ENCODE data around the gene C17orf78.
"Not testable (repeated sequence)": the region's sequence is repeated elsewhere in the genome, so short reads cannot be mapped to it uniquely, and the experiment has no call there.

Gene C17orf78

GRCh38 chr17:37388266-37388665 is 12.5 kb downstream of the C17orf78 start:
- no peak for DNase-seq

DNA sequence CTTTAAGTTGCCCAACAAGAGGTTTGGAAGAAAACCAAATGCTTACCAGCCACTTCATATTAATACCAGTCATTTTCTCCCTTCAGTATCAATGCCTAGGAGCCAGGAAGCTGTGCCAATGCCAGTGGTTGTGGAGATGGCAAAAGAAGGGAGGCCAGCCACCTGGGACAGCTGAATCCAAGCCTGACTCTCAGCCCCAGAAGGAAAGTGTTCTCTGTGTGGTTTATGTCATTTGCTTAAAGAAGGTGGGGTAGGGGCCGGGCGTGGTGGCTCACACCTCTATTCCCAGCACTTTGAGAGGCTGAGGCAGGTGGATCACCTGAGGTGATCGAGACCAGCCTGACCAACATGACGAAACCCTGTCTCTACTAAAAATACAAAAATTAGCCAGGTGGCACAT is 13.4 kb downstream of the C17orf78 start:
- no peak for DNase-seq

DNA sequence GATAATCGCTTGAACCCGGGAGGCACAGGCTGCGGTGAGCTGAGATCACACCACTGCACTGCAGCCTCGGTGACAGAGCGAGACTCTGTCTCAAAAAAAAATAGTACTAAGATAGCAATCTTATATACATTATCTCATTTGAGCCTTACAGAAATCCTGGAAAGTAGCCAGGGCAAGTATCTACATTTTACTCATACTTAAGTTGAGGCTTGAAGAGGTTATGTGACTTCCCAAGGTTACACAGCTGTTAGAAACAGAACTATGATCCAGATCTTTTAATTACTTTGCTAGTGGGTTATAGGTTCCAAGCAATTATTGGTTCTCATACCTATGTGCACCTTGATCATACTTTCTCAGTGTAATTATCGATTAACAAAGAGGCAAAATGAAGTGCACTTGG is 15.4 kb downstream of the C17orf78 start:
- no peak for DNase-seq

GRCh38 chr17:37392024-37392590 is 16.3 kb downstream of the C17orf78 start:
- no peak for DNase-seq

- DNase-seq, result no peak
Measured at GRCh38 chr17:37393352-37393751, 17.6 kb downstream of the C17orf78 start.

GRCh38 chr17:37399265-37399803 is 23.5 kb downstream of the C17orf78 start:
- DNase-seq, result no peak

DNA sequence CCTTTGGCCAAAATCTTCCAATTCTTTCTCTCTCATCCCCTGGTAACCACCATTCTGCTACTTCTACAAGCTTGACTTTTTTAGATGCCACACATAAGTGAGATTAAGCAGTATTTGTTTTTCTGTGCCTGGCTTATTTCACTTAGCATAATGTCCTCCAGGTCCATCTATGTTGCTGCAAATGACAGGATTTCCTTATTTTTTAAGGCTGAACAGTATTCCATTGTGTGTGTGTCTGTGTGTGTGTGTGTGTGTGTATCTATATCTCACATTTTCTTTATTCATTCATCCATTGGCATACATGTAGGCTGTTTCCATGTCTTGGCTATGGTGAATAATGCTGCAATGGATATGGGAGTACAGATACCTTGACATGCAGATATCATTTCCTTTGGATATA is 24.7 kb downstream of the C17orf78 start:
- no peak for DNase-seq

GRCh38 chr17:37405522-37405921 is 29.7 kb downstream of the C17orf78 start:
- DNase-seq, result not testable (repeated sequence)

DNA sequence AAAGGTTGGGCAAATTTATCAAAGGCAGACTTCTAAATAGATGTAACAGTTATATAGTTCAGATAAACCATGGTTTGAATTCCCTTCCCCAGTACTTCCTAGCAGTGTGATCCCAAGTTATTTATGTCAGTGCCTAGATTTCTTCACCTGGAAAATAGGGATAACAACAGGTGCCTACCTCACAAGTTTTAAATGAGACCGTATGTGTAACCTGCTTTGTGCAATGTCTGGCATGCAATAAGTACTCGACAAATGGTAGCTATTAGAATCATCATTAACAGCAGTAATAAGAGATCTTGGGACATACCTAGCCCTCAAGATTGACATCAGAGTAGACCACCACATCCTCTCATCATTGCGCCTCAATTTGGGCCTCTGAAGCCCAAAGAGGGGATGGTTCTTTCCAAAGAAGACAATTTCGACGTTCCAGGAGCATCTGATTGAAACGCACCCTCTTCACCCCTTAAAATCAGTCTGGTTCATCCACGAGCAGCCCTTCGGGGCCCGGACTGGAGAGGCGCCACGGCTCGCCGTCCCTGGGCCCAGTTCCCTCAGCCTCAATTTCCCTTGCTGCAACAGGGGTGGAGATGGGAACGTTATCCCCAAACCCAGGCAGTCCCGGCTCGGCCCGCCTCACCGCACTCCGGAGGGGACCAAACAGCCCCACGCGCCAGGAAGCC is 30.3 kb downstream of the C17orf78 start:
- no peak for DNase-seq

DNA sequence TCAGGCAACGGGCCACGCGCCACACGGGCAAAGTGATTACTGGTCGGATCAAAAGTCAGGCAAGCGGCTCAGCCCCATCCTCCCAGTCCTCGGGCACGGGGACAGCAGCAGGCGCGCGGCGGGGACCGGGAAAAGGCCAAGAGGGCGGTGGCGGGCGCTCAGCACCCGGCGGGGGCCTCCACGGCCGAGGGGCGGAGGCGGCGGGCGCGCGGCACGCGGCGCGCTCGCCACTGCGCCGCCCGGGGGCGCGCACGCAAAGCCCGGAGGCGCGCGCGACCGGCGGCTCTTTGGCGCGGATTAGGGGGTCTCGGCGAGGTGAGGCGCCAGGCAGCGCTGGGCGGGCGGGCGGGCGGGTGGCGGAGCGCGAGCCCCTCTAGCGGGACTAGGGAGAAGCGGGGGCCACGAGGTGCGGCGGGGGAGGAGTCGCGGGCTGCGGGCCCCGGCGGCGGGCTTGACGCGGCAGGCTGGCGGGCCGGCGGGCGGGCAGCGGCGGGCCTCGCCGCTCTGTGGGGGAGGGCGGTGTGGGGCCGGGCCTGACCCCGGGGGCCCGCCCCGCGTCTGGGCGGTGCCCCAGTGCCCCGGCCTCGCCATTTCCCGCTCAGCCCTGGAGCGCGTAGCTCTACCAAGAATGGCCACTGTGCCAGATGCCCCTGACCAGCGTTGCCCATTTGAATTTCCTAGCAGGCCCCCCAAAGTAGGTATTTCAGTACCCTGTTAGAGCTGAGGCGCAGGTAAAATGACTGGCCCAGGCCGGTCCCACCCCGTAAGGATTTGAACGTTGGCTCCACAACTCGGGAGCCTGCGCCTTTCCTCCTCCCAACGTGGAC is 31.1 kb downstream of the C17orf78 start, which contains the start of the genes ACACA and TADA2A:
Gene ACACA, minus strand, starts transcription at position 202 of the 827 bp plus-strand sequence. CDS start 537 bp downstream, outside the sequence.
Gene TADA2A, plus strand, starts transcription at position 252 of the 827 bp plus-strand sequence. CDS start 4,480 bp downstream, outside the sequence.
- DNase-seq, result peak; percentile 83

DNA sequence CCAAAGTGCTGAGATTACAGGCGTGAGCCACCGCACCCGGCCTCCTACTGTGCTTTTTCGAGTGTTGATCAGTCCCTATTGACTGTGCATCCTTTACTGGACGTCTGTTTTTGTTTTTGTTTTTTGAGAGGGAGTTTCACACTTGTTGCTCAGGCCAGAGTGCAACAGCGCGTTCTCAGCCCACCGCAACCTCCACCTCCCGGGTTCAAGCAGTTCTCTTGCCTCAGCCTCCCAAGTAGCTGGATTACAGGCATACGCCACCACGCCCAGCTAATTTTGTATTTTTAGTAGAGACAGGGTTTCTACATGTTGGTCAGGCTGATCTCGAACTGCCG is 32.3 kb downstream of the C17orf78 start:
- not testable (repeated sequence) for DNase-seq

- DNase-seq, result no peak
Measured at GRCh38 chr17:37410357-37410756, 34.6 kb downstream of the C17orf78 start.

GRCh38 chr17:37413875-37414519 is 38.2 kb downstream of the C17orf78 start:
- no peak for DNase-seq

GRCh38 chr17:37417852-37418251 is 42.1 kb downstream of the C17orf78 start:
- DNase-seq, result no peak

DNA sequence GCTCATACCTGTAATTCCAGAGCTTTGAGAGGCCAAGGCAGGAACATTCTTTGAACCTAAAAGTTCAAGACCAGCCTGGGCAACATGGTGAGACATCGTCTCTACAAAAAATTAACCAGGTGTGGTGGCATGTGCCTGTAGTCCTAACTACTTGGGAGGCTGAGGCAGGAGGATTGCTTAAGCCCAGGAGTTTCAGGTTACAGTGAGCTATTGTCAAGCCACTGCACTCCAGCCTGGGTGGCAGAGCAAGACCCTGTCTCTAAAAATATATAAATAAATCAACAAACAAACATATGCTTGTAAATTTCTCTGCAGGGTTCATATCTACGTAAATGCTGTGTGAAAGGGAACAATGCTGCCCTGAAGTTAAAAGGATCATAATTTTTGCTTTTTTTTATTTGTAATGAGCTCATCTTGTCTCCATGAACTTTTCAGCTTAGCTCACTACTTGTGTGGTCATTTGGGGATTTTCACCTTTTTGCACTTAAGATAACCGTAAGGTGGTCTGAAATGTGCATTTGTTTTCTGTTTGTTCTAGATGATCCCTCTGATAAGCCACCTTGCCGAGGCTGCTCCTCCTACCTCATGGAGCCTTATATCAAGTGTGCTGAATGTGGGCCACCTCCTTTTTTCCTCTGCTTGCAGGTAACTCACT is 47.3 kb downstream of the C17orf78 start:
- no peak for DNase-seq

DNA sequence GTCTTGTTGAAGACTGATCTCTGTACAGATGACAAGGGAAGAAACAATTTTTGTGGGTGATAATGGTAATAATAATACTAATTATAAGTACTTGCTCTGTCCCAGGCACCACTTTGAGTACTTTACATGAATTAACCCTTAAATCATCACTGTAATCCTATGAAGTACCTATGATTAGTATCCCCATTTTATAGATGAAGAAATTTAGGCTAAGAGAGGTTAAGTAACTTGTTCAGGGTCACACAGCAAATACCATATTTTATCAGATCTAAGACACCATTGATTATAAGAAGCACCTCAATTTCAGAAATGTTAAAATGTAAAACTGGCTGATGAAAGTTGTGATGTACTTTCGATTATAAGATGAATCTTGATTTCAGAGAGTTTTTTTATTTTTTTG is 49.5 kb downstream of the C17orf78 start:
- no peak for DNase-seq

- no peak for DNase-seq
Measured at GRCh38 chr17:37429039-37429438, 53.3 kb downstream of the C17orf78 start.

DNA sequence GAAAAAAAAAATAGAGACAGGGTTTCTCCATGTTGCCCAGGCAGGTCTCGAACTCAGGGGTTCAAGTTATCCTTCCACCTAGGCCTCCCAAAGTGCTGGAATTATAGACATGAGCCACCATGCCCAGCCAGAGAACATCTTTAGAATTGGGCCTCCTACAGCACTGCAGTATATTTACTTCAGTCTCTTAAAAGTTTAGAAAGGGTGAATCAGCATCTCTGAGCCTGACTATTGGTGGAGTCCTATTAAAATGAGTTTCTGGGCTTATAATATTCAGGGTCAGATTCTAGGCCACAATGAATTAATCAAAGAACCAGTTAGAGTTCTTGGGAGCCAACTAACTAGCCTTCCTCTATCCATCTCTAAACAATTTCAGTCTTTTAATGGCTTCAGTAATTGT is 53.7 kb downstream of the C17orf78 start:
- no peak for DNase-seq

GRCh38 chr17:37430051-37430627 is 54.4 kb downstream of the C17orf78 start:
- no peak for DNase-seq

DNA sequence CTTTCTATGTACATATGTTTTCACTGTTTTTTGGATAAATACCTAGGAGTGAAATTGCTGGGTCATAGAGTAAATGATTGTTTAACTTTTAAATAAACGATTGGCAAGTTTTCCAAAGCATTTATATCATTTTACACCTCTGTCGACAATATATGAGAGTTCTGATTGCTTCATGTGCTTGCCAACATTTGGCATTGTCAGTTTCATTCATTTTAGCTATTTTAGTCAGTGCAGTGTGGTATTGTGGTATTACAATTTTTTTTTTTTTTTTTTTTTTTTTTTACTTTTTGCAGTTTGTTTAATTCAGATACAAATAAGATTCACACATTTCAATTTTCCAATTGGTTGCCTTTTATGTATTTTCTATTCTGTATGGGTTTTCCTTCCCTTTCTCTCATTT is 56.9 kb downstream of the C17orf78 start:
- DNase-seq, result no peak

DNA sequence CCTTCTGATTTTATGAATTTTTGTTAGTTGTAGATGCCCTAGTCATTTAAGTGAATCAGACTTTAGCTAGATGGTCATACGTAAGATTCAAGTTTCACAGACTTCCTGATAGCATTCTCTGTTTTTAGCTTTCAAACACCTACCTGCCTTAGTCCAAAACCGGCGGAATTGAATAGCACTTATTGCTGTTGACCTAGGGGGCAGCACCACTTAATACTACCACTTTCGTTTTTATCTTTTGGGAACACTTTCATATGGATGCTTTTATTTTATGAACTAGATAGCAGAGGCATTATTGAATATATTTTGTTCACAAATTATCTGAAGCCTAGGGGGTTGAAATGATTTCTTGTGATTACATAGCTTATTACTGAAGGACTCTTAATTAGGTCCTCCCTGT is 62.4 kb downstream of the C17orf78 start:
- no peak for DNase-seq

DNA sequence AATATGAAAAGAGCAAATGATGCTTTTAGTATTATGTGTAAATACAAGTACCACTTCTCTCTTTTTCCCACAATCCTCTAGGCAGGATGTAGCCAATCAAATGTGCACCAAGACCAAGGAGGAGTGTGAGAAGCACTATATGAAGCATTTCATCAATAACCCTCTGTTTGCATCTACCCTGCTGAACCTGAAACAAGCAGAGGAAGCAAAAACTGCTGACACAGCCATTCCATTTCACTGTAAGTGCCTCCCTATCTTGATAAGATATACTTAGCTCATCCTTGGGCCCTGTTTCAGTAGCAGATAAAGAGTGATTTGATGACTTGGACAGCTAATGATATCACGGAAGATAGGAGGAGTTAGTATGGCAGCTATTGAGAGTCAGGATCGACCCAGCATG is 64.6 kb downstream of the C17orf78 start:
- no peak for DNase-seq
